GM19099 (cell line): ENCODE measurements around the gene MED26.

Experiments used
- POLR2A ChIP-seq: IDR thresholded peaks from 3 replicates; pipeline ENCODE4 v1.6.1; 2011; ENCODE audit warnings: low read depth; ENCODE audit not compliant: insufficient read length; ENCODE audit errors: extremely low read depth

MED26 gene

DNA sequence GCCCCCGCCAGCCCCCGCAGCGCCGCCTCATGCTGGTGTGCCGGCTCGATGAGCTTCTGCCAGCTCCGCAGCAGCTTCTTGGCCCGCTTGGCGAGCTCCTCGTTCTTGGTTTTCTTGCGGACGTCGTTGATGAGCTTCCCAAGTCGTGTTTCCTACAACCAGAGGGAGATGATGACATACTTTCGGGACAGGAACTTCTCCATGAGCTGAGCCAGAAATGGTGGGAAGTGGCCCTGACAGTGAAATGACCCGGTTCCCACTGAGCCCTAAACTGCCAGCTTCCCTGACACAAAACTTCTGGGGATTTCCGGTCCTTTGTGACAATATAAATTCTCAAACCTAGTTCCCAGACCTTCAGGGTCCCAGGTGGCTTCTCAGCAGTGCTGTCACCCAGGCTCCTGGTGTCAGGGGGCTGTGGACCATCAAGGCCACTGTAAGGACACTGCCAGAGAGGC lies 50.4 kb downstream of the MED26 start:
- TF ChIP-seq POLR2A = no peak

DNA sequence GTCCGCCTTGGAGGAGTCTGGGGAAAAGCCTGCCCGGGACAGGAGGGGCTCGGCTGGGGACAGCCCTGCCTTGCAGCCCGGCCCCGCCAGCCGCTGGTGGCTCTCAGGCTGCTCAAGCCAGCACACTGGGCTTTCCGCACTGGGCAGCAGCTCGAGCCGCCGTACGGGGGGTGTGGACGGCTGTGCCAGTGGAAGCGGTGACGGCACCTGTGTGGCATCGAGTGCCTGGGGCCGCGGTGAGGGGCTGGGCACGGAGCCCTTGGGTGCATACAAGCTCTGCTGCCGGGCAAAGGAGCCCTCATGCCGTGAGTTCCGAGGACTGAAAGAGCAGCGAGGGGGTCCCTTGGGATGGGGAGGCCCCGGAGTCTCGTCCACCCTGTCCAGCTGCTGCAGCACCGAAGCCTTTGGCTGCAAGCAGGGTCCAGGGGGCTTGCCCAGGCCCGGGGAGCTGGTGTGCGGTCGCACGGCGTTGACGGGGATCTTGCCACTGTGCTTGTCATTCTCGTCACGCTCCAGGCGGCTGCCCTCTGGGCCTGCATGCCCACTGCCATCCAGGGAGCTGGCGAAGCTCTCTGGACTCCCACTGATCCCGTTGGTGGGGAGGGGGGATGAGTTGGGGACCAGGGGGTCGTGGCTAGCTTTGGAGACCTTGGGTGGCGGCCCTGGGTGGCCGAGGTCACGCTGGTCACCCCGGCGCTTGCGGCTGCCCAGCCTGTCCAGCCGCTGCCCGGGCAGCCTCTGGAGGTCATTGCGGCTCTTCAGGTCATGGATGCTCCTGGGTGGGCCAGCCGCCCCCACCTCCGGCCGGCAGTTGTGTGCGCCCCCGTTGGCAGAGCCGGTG lies 51.1 kb downstream of the MED26 start:
- TF ChIP-seq POLR2A = no peak

DNA sequence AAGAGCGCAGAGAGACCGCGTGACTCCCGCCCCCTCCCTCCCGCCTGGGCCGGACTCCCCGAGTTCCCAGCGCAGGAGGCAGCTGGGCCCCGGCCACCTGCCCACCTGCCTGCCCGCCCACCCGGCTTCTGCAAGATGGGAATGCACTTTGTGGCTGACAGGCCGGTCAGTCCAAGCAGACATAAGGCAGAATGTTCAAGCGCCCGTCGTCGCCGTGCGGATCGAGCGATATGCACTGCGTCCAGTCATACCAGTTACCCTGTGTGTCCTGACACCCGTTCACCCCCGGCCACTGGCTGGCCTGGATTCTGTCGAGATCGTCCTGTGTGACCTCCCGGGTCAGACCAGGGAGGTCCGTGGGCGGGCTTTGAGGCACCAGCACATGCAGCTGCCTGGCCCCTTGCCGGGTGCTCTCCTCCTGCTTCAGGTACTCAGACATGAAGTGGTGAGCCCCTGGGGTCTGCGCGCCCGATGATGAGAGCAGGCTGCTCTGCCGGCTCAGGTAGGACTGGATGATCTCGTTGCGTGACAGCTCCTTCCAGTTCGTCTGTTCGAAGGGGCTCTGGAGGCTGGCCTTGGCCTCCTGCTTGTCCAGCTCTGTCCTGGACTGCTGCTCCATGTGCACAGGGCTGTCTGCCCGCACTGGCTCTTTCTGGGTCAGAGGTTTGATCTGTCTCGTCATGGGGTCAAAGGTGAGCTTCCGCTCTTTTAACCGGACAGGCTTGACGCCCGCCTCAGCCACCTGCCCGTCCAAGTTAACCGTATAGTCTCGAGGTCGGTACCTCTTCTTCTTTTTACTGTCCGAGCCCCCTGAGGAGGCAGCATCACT lies 51.9 kb downstream of the MED26 start:
- TF ChIP-seq POLR2A = no peak

- TF ChIP-seq POLR2A = no peak
Observed at GRCh38 chr19:16575282-16575681, 52.7 kb downstream of the MED26 start.

- no peak for TF ChIP-seq POLR2A
Observed at GRCh38 chr19:16573925-16574324, 54.1 kb downstream of the MED26 start.

- TF ChIP-seq POLR2A = no peak
Observed at GRCh38 chr19:16573296-16573695, 54.7 kb downstream of the MED26 start.

GRCh38 chr19:16572332-16573211 lies 55.4 kb downstream of the MED26 start, which contains the start of gene SLC35E1:
Gene SLC35E1, minus strand, starts transcription at chr19:16572415. Its CDS starts 51 bp downstream, at chr19:16572364.
- peak; percentile 82 for TF ChIP-seq POLR2A

DNA sequence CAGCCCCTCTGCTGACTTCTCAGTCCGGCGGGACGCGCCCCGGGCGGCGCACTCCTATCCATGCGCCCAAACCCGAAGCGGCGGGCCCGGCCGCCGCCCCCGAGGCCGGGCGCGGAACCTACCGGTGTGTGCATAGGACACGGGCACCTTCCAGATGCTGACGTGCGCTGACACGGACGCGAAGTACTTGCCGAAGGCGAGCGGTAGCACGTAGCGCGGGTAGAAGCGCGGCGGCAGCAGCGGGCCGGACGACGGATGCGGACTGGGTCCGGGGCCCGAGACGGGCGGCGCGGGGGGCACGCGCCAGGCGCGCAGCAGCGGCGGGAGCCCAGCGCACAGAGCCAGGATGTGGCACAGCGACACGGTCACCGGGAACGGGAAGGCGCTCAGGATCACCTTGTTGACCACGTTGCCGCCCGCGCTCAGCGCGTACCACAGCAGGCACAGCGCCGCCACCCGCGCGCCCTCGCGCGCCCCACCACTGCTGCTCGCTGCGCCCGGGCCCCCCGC lies 56.1 kb downstream of the MED26 start:
- no peak for TF ChIP-seq POLR2A

- no peak for TF ChIP-seq POLR2A
Observed at GRCh38 chr19:16571283-16571682, 56.7 kb downstream of the MED26 start.

- no peak for TF ChIP-seq POLR2A
Observed at GRCh38 chr19:16569609-16570320, 58.2 kb downstream of the MED26 start.

DNA sequence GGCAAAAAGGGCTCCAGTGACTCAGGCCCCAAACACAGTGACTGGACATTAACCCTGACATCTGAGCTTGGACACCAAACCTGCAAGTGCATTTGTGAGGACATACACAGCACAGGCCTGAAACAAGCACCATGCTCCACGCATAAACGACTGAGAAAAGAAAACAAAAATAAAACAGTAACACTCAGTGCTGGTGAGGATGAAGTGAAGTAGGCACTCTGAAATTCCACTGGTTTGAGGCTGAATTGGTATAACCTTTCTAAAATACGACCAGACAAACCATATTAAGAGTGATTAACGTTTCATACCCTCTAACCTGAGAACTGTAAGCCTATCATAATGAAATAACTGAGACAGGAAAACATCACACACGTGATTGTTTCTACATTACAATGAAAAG lies 61.3 kb downstream of the MED26 start:
- TF ChIP-seq POLR2A = no peak

- no peak for TF ChIP-seq POLR2A
Observed at GRCh38 chr19:16566161-16566560, 61.8 kb downstream of the MED26 start.

- no peak for TF ChIP-seq POLR2A
Observed at GRCh38 chr19:16564842-16565241, 63.2 kb downstream of the MED26 start.

DNA sequence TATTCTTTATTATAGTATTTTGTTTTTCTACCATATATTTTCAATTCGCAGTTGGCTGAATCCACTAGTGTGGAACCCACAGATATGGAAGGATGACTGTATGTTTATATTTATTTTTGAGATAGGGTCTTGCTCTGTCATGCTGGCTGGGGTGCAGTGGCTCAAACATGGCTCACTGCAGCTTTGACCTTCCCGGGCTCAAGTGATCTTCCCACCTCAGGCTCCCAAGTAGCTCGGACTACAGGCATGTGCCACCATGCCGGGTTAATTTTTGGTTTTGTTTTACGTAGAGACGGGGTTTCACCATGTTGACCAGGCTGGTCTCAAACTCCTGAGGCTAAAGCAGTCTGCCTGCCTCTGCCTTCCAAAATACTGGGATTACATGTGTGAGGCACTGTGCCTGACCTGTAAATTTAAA lies 65.4 kb downstream of the MED26 start:
- no peak for TF ChIP-seq POLR2A
